Measurements from ENCODE around the gene SIM2. TPM values are rescaled to one million over a fixed set of nuclear protein-coding genes. Genes with fewer than 3 reads are reported as not detected.
A peak's percentile ranks its signal among the peaks of the same experiment; 100 is the strongest.

Gene SIM2
- total and polyA plus RNA-seq, 2 of the 13 experiments (the other 11 are each of a cell fraction or from before 2014, with no cell fraction given), result 0.36 to 0.53 TPM

DNA sequence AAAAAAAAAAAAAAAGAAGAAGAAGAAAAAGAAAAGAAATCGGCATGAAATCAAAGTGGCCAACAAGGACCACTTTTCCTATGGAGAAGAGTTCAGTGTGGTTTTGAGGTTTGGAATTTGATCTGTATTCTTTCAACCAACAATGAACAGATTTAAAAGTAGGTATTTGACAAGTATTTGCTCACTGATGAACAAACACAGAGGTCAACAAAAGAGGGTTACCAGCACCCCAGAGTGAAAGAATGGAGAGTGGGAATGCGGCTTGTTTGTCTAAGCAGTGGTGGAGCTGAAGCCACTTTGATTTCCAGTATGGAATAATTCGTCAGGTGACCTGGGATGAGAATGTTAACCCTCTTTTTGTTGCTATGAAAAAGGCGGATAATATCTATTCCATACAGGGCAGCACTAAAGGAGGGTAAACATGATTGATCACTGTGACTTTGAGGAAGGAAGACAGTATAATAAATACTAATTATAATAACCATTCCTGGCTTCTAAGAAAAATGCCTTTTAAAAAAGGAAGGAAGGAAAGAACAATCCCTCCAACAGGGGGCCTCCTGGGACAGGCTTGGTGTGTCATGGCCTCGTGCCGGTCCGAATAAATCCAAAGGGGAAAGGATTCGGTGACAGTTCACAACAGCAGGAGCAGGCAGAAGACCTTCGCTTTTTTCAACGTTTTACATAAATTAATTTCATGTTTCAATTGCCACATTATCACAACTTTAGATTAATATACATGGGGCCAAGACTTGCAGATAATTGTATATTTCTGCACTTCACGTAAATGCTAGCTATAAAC is 37.2 kb upstream of the SIM2 start (continued):
- TF ChIP-seq DNMT3B (CRISPR knock-in tag; conservative IDR thresholded peaks at IDR 0.05) (no peak), ZZZ3 (CRISPR knock-in tag; IDR thresholded peaks at IDR 0.05; ENCODE audit: borderline replicate concordance) (no peak), GABPB1 (CRISPR knock-in tag; IDR thresholded peaks at IDR 0.05) (no peak), HIVEP1 (CRISPR knock-in tag; IDR thresholded peaks at IDR 0.05) (no peak), NFIB (CRISPR knock-in tag; IDR thresholded peaks at IDR 0.05; ENCODE audit: borderline replicate concordance) (no peak), ATF1 (CRISPR knock-in tag; IDR thresholded peaks at IDR 0.05) (peak; percentile 41; the same call in 1 of the 2 replicates), ZNF282 (IDR thresholded peaks at IDR 0.05; ENCODE audit: partially characterized antibody) (no peak), ZNF207 (IDR thresholded peaks at IDR 0.05; ENCODE audit: borderline replicate concordance) (no peak), KDM1A (CRISPR knock-in tag; IDR thresholded peaks at IDR 0.05) (peak; percentile 83; the same call in 1 of the 2 replicates), ZNF234 (CRISPR knock-in tag; conservative IDR thresholded peaks at IDR 0.05) (no peak), SNRNP70 (IDR thresholded peaks at IDR 0.05; ENCODE audit: low read depth, low read length) (no peak), TBX3 (IDR thresholded peaks at IDR 0.05; ENCODE audit: borderline replicate concordance) (peak; percentile 91), ZNF790 (CRISPR knock-in tag; IDR thresholded peaks at IDR 0.05; ENCODE audit: borderline replicate concordance) (no peak), NFE2L2 (IDR thresholded peaks at IDR 0.05; ENCODE audit: low read length) (no peak), ZNF564 (CRISPR knock-in tag; IDR thresholded peaks at IDR 0.05) (no peak)
- TF ChIP-seq, protein P1, sequence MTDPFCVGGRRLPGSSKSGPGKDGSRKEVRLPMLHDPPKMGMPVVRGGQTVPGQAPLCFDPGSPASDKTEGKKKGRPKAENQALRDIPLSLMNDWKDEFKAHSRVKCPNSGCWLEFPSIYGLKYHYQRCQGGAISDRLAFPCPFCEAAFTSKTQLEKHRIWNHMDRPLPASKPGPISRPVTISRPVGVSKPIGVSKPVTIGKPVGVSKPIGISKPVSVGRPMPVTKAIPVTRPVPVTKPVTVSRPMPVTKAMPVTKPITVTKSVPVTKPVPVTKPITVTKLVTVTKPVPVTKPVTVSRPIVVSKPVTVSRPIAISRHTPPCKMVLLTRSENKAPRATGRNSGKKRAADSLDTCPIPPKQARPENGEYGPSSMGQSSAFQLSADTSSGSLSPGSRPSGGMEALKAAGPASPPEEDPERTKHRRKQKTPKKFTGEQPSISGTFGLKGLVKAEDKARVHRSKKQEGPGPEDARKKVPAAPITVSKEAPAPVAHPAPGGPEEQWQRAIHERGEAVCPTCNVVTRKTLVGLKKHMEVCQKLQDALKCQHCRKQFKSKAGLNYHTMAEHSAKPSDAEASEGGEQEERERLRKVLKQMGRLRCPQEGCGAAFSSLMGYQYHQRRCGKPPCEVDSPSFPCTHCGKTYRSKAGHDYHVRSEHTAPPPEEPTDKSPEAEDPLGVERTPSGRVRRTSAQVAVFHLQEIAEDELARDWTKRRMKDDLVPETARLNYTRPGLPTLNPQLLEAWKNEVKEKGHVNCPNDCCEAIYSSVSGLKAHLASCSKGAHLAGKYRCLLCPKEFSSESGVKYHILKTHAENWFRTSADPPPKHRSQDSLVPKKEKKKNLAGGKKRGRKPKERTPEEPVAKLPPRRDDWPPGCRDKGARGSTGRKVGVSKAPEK (CRISPR knock-in tag; IDR thresholded peaks at IDR 0.05; ENCODE audit: borderline replicate concordance), result 0 out of 2 replicates have a peak, but pooled peaks have one; percentile 66
- TF ChIP-seq, protein P2, sequence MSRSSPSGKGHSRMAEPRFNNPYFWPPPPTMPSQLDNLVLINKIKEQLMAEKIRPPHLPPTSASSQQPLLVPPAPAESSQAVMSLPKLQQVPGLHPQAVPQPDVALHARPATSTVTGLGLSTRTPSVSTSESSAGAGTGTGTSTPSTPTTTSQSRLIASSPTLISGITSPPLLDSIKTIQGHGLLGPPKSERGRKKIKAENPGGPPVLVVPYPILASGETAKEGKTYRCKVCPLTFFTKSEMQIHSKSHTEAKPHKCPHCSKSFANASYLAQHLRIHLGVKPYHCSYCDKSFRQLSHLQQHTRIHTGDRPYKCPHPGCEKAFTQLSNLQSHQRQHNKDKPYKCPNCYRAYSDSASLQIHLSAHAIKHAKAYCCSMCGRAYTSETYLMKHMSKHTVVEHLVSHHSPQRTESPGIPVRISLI (CRISPR knock-in tag; IDR thresholded peaks at IDR 0.05; ENCODE audit: borderline replicate concordance), result no peak
- TF ChIP-seq, protein P3, sequence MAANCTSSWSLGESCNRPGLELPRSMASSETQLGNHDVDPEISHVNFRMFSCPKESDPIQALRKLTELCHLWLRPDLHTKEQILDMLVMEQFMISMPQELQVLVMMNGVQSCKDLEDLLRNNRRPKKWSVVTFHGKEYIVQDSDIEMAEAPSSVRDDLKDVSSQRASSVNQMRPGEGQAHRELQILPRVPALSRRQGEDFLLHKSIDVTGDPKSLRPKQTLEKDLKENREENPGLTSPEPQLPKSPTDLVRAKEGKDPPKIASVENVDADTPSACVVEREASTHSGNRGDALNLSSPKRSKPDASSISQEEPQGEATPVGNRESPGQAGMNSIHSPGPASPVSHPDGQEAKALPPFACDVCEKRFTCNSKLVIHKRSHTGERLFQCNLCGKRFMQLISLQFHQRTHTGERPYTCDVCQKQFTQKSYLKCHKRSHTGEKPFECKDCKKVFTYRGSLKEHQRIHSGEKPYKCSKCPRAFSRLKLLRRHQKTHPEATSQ (CRISPR knock-in tag; IDR thresholded peaks at IDR 0.05; ENCODE audit: borderline replicate concordance), result 0 out of 2 replicates have a peak, but pooled peaks have one; percentile 70
- TF ChIP-seq, protein P4, sequence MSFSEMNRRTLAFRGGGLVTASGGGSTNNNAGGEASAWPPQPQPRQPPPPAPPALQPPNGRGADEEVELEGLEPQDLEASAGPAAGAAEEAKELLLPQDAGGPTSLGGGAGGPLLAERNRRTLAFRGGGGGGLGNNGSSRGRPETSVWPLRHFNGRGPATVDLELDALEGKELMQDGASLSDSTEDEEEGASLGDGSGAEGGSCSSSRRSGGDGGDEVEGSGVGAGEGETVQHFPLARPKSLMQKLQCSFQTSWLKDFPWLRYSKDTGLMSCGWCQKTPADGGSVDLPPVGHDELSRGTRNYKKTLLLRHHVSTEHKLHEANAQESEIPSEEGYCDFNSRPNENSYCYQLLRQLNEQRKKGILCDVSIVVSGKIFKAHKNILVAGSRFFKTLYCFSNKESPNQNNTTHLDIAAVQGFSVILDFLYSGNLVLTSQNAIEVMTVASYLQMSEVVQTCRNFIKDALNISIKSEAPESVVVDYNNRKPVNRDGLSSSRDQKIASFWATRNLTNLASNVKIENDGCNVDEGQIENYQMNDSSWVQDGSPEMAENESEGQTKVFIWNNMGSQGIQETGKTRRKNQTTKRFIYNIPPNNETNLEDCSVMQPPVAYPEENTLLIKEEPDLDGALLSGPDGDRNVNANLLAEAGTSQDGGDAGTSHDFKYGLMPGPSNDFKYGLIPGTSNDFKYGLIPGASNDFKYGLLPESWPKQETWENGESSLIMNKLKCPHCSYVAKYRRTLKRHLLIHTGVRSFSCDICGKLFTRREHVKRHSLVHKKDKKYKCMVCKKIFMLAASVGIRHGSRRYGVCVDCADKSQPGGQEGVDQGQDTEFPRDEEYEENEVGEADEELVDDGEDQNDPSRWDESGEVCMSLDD (CRISPR knock-in tag; IDR thresholded peaks at IDR 0.05; ENCODE audit: borderline replicate concordance), result peak; percentile 91
- TF ChIP-seq, protein P5, sequence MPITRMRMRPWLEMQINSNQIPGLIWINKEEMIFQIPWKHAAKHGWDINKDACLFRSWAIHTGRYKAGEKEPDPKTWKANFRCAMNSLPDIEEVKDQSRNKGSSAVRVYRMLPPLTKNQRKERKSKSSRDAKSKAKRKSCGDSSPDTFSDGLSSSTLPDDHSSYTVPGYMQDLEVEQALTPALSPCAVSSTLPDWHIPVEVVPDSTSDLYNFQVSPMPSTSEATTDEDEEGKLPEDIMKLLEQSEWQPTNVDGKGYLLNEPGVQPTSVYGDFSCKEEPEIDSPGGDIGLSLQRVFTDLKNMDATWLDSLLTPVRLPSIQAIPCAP (CRISPR knock-in tag; IDR thresholded peaks at IDR 0.05; ENCODE audit: low read depth), result no peak

Data from HepG2 (cell line).